H9 (cell line): ENCODE results near the gene AREG. TPM values are rescaled to one million over a fixed set of nuclear protein-coding genes. Genes with fewer than 3 reads are reported as not detected.

Experiments
- DNase-seq: peaks from one replicate; pipeline ENCODE4 v3.0.0-alpha.2; 2017
- H2AFZ ChIP-seq: one replicate; pipeline ENCODE4 v1.6.1; 2013; ENCODE audit warnings: mild to moderate bottlenecking, low read length, control low read depth, moderate library complexity
- H2AK5ac ChIP-seq: 2 replicates; pipeline ENCODE4 v1.6.1; 2013; ENCODE audit warnings: low read length, control low read depth, mixed read lengths; ENCODE audit not compliant: insufficient read length
- H2BK120ac ChIP-seq: one replicate; pipeline ENCODE4 v1.6.1; 2013; ENCODE audit warnings: low read depth, mild to moderate bottlenecking, low read length, control low read depth, inconsistent platforms; ENCODE audit not compliant: poor library complexity, severe bottlenecking
- H2BK12ac ChIP-seq: 2 replicates; pipeline ENCODE4 v1.6.1; 2013; ENCODE audit warnings: low read length, control low read depth, mixed read lengths, low read depth; ENCODE audit not compliant: insufficient read length
- H2BK15ac ChIP-seq: 2 replicates; pipeline ENCODE4 v1.6.1; 2013; ENCODE audit warnings: low read depth, low read length, control low read depth
- H2BK20ac ChIP-seq: one replicate; pipeline ENCODE4 v1.6.1; 2013; ENCODE audit warnings: low read depth, mild to moderate bottlenecking, low read length, control low read depth, inconsistent platforms; ENCODE audit not compliant: poor library complexity, severe bottlenecking
- H2BK5ac ChIP-seq: 2 replicates; pipeline ENCODE4 v1.6.1; 2013; ENCODE audit warnings: low read length, control low read depth, mixed read lengths; ENCODE audit not compliant: insufficient read length
- H3K14ac ChIP-seq: 2 replicates; pipeline ENCODE4 v1.6.1; 2013; ENCODE audit warnings: low read length, control low read depth; ENCODE audit not compliant: insufficient read depth
- H3K18ac ChIP-seq: 2 replicates; pipeline ENCODE4 v1.6.1; 2013; ENCODE audit warnings: low read depth, mild to moderate bottlenecking, mixed read lengths, low read length, control low read depth; ENCODE audit not compliant: insufficient read length
- H3K23ac ChIP-seq: 2 replicates; pipeline ENCODE4 v1.6.1; 2013; ENCODE audit warnings: low read length, control low read depth, mixed read lengths, low read depth; ENCODE audit not compliant: insufficient read length
- H3K23me2 ChIP-seq: 2 replicates; pipeline ENCODE4 v1.6.1; 2013; ENCODE audit warnings: low read depth, mild to moderate bottlenecking, mixed read lengths, low read length, control low read depth; ENCODE audit not compliant: insufficient read length, poor library complexity, severe bottlenecking
- H3K27ac ChIP-seq: 2 replicates; pipeline ENCODE4 v1.5.1; 2013; ENCODE audit warnings: low read length, control low read depth, mixed read lengths, low read depth; ENCODE audit not compliant: insufficient read length
- H3K27me3 ChIP-seq: 2 replicates; pipeline ENCODE4 v1.6.1; 2013; ENCODE audit warnings: low read length, control low read depth, inconsistent platforms; ENCODE audit not compliant: insufficient read depth
- H3K4ac ChIP-seq: 2 replicates; pipeline ENCODE4 v1.6.1; 2013; ENCODE audit warnings: low read depth, mild to moderate bottlenecking, control low read depth, inconsistent platforms, low read length, moderate library complexity
- H3K4me1 ChIP-seq: 2 replicates; pipeline ENCODE4 v1.6.1; 2013; ENCODE audit warnings: low read length, control low read depth, inconsistent platforms; ENCODE audit not compliant: insufficient read depth
- H3K4me2 ChIP-seq: 2 replicates; pipeline ENCODE4 v1.6.1; 2013; ENCODE audit warnings: low read length, control low read depth, mixed read lengths; ENCODE audit not compliant: insufficient read length, insufficient read depth
- H3K56ac ChIP-seq: 2 replicates; pipeline ENCODE4 v1.6.1; 2013; ENCODE audit warnings: low read depth, mild to moderate bottlenecking, mixed read lengths, low read length, control low read depth; ENCODE audit not compliant: insufficient read length
- H3K79me1 ChIP-seq: 2 replicates; pipeline ENCODE4 v1.6.1; 2013; ENCODE audit warnings: low read depth, mild to moderate bottlenecking, moderate library complexity, low read length, control low read depth, inconsistent platforms; ENCODE audit not compliant: insufficient read depth, poor library complexity, severe bottlenecking
- H3K79me2 ChIP-seq: 2 replicates; pipeline ENCODE4 v1.6.1; 2013; ENCODE audit warnings: low read length, control low read depth, inconsistent platforms; ENCODE audit not compliant: insufficient read depth
- H3K9ac ChIP-seq: 2 replicates; pipeline ENCODE4 v1.6.1; 2013; ENCODE audit warnings: low read length, control low read depth, mixed read lengths; ENCODE audit not compliant: insufficient read length; ENCODE audit errors: extremely low read depth
- H3K9me3 ChIP-seq: one replicate; pipeline ENCODE4 v1.6.1; 2013; ENCODE audit warnings: low read depth, low read length, inconsistent platforms; ENCODE audit not compliant: control insufficient read depth
- H3T11ph ChIP-seq: one replicate; pipeline ENCODE4 v1.6.1; 2013; ENCODE audit warnings: mild to moderate bottlenecking, low read length, control low read depth, inconsistent platforms
- H4K20me1 ChIP-seq: one replicate; pipeline ENCODE4 v1.6.1; 2013; ENCODE audit not compliant: control insufficient read depth, insufficient read length, insufficient read depth
- H4K5ac ChIP-seq: 2 replicates; pipeline ENCODE4 v1.6.1; 2013; ENCODE audit warnings: low read depth, mild to moderate bottlenecking, mixed read lengths, low read length, control low read depth; ENCODE audit not compliant: insufficient read length
- H4K8ac ChIP-seq: replicated peaks from 2 replicates; pipeline ENCODE4 v1.6.1; 2013; ENCODE audit warnings: low read length, control low read depth, mixed read lengths, low read depth; ENCODE audit not compliant: insufficient read length
- H4K91ac ChIP-seq: 2 replicates; pipeline ENCODE4 v1.6.1; 2013; ENCODE audit warnings: low read depth, mild to moderate bottlenecking, moderate library complexity, mixed read lengths, low read length, control low read depth; ENCODE audit not compliant: insufficient read length
- H3K27ac Mint-ChIP-seq, 3 experiments: 2 replicates in 2 of 3; 3 replicates in 1 of 3; pipeline ENCODE4 v1.8.0; 2020 to 2021; ENCODE audit warnings: mixed read lengths in 3 of 3, mild to moderate bottlenecking in 1 of 3, moderate library complexity in 1 of 3
- H3K27me3 Mint-ChIP-seq: 2 replicates; pipeline ENCODE4 v1.8.0; 2021; ENCODE audit warnings: low read depth, mild to moderate bottlenecking, moderate library complexity, mixed read lengths
- H3K36me3 Mint-ChIP-seq, 3 experiments: 2 replicates in 2 of 3; 3 replicates in 1 of 3; pipeline ENCODE4 v1.8.0; 2020 to 2021; ENCODE audit warnings: low read depth in 3 of 3, mixed read lengths in 3 of 3; ENCODE audit not compliant: insufficient read depth in 1 of 3
- H3K4me1 Mint-ChIP-seq, 2 experiments: 2 replicates each; pipeline ENCODE4 v1.8.0; 2020; ENCODE audit warnings: mixed read lengths in 2 of 2
- H3K4me3 Mint-ChIP-seq, 2 experiments: 2 replicates in 1 of 2; 3 replicates in 1 of 2; pipeline ENCODE4 v1.8.0; 2020 to 2021; ENCODE audit warnings: mild to moderate bottlenecking in 2 of 2, mixed read lengths in 2 of 2, moderate library complexity in 1 of 2
- H3K9me3 Mint-ChIP-seq, 2 experiments: 2 replicates in 1 of 2; 3 replicates in 1 of 2; pipeline ENCODE4 v1.8.0; 2020; ENCODE audit warnings: mild to moderate bottlenecking in 2 of 2, mixed read lengths in 2 of 2, moderate library complexity in 1 of 2
- WGBS: extraction: QIAGEN DNeasy Blood & Tissue Kit; methylation state at CpG from one replicate; pipeline ENCODE4 v1.1.7; 2013; ENCODE audit warnings: missing lambda C conversion rate, low lambda C conversion rate, mixed read lengths; ENCODE audit not compliant: insufficient read length; ENCODE audit errors: extremely low coverage; 5-methylcytosine and 5-hydroxymethylcytosine counted together
- total RNA-seq: library from RNA; stranded (reverse); gene quantifications from 2 replicates; pipeline ENCODE4 v1.2.1, GENCODE V29; 2021
- TF ChIP-seq, protein P1 (sequence below): fragments of 200-600 bp; sonication (generic); conservative IDR thresholded peaks from 3 replicates; pipeline ENCODE4 v1.8.0; 2021; ENCODE audit warnings: antibody characterized with exemption, mild to moderate bottlenecking

The AREG gene
- total RNA-seq, 1 experiment from 2014 or later = 0.28 TPM

DNA sequence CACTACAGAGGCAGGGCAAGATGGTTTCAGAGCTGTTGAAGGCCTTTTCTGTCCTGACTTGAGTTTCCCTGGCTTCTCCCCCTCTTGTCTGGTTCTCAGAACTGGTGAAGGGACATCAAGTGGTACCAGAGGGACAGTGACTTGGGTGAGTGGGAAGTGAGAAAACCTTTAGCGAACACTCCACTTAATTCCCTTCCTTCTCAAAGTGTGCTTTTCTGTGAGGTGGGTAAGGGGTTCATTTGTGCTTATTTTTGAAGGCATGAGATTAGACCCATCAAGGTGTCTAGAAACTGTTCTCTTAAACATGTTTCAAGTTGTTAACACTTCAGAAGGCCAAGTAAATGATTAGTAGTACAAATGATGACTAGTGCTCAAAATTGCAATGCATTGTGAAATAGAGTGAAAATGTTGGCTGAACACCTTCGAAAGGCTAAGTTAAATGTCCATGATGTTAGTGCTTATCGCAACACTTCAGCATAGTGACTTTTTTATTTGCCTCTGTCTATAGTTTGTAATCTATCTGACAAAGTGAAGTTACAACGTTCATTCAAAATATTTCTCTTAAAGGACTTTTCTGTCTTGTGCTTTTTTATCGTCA, 2.8 kb downstream of the AREG start:
- H4K20me1 ChIP-seq = no peaks in the 10 kb centered on the region
- no peak overlapping the region for H2BK12ac ChIP-seq
- TF ChIP-seq, protein P1, sequence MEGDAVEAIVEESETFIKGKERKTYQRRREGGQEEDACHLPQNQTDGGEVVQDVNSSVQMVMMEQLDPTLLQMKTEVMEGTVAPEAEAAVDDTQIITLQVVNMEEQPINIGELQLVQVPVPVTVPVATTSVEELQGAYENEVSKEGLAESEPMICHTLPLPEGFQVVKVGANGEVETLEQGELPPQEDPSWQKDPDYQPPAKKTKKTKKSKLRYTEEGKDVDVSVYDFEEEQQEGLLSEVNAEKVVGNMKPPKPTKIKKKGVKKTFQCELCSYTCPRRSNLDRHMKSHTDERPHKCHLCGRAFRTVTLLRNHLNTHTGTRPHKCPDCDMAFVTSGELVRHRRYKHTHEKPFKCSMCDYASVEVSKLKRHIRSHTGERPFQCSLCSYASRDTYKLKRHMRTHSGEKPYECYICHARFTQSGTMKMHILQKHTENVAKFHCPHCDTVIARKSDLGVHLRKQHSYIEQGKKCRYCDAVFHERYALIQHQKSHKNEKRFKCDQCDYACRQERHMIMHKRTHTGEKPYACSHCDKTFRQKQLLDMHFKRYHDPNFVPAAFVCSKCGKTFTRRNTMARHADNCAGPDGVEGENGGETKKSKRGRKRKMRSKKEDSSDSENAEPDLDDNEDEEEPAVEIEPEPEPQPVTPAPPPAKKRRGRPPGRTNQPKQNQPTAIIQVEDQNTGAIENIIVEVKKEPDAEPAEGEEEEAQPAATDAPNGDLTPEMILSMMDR = no peak
- H4K5ac ChIP-seq = no peak overlapping the region
- no peak overlapping the region for H3T11ph ChIP-seq
- no peak overlapping the region for H3K56ac ChIP-seq
- H3K4me1 ChIP-seq = peaks cover 2% of the 10 kb centered on the region; the same call in 1 of the 2 replicates
- no peak overlapping the region for H2AK5ac ChIP-seq
- H3K23me2 ChIP-seq = peaks cover 10% of the 10 kb centered on the region
- H3K23ac ChIP-seq = no peak overlapping the region
- H4K91ac ChIP-seq = no peak overlapping the region
- Mint-ChIP-seq H3K4me3 (no peak overlapping the region), H3K36me3 (no peaks in the 10 kb centered on the region), H3K9me3 (no peaks in the 10 kb centered on the region), H3K4me1 (peaks cover 13 to 16% of the 10 kb centered on the region in 2 experiments), H3K27me3 (peaks cover 39% of the 10 kb centered on the region), H3K27ac (no peak overlapping the region)
- no peak overlapping the region for H3K14ac ChIP-seq
- H2BK15ac ChIP-seq = no peak overlapping the region
- no peaks in the 10 kb centered on the region for H3K9me3 ChIP-seq
- H4K8ac ChIP-seq = no peak overlapping the region
- H3K4me2 ChIP-seq = no peak overlapping the region
- no peak overlapping the region for H2AFZ ChIP-seq
- no peak overlapping the region for H3K27ac ChIP-seq
- H3K79me2 ChIP-seq = no peaks in the 10 kb centered on the region
- no CpG with 5 or more reads among the region's 5 CpGs for WGBS
- peaks cover 3% of the 10 kb centered on the region; the same call in 1 of the 2 replicates for H3K27me3 ChIP-seq
- H3K4ac ChIP-seq = no peak overlapping the region
- H3K79me1 ChIP-seq = no peaks in the 10 kb centered on the region
- no peak overlapping the region for H2BK120ac ChIP-seq
- H2BK5ac ChIP-seq = no peak overlapping the region
- H3K9ac ChIP-seq = no peak overlapping the region
- no peak overlapping the region for H3K18ac ChIP-seq
- DNase-seq = no peak
- no peak overlapping the region for H2BK20ac ChIP-seq
